HL-60/S4 treated with phorbol 12-myristate 13-acetate at 8.2 ng/mL for 4 days and 3 days (cell line): ENCODE data around the gene CIB2.

Experiments
- in situ Hi-C: fragments of 300-500 bp; cut with MboI; formaldehyde crosslinking; loops from 2 replicates; pipeline ENCODE4 v1.15.0; 2022; ENCODE audit warnings: low sequenced_read_pairs

CIB2 gene

GRCh38 chr15:78090422-78091063 lies 40.7 kb downstream of the CIB2 start:
- in situ Hi-C loops, result no loop called here

- in situ Hi-C loops, result no loop called here
These were observed 42.5 kb downstream of the CIB2 start for GRCh38 chr15:78088773-78089080.

DNA sequence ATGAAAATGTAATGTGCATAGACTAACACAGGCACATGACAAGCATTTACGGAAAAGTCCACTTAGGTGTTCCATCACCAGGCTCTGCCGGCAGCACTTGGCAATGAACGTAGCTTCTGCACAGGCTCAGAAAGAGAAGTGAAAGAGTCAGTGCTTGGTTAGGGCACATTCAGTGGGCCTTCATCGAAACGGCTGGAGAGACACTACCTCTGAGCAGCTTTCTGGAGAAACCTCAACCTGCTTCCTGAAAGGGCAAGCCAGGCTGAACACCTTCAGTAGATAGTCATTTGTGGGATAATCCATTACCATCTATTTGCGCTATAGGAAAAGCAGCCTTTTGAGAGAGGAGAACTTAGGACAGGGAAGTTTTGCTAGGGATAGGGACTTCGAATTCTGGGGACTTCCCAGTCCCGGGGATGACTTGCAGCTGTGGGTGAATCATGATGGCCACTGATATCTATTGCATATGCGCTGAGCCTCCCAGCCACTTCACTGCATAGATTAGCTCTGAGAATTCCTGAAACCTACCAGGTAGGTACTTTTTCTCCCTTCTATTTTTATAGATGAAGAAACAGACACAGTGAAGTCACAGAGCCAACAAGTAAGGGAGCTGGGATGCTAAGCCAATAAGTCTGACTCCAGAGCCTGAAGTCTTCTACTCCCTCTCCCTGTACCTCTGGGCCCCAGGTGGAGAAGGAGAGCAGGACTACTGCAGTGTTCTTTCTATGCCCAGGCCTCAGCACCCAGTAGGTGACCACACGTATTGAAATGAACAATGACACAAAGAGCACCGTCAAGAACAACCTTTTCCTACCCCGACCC lies 43.1 kb downstream of the CIB2 start:
- in situ Hi-C loops, result no loop called here

GRCh38 chr15:78085928-78086327 lies 45.3 kb downstream of the CIB2 start:
- in situ Hi-C loops, result no loop called here

GRCh38 chr15:78084449-78084750 lies 46.8 kb downstream of the CIB2 start:
- in situ Hi-C loops, result no loop called here

- in situ Hi-C loops, result no loop called here
These were observed 47.4 kb downstream of the CIB2 start for GRCh38 chr15:78083687-78084448.

GRCh38 chr15:78083186-78083585 lies 48.1 kb downstream of the CIB2 start:
- in situ Hi-C loops, result no loop called here

- in situ Hi-C loops, result no loop called here
These were observed 48.5 kb downstream of the CIB2 start for GRCh38 chr15:78082743-78083110.

DNA sequence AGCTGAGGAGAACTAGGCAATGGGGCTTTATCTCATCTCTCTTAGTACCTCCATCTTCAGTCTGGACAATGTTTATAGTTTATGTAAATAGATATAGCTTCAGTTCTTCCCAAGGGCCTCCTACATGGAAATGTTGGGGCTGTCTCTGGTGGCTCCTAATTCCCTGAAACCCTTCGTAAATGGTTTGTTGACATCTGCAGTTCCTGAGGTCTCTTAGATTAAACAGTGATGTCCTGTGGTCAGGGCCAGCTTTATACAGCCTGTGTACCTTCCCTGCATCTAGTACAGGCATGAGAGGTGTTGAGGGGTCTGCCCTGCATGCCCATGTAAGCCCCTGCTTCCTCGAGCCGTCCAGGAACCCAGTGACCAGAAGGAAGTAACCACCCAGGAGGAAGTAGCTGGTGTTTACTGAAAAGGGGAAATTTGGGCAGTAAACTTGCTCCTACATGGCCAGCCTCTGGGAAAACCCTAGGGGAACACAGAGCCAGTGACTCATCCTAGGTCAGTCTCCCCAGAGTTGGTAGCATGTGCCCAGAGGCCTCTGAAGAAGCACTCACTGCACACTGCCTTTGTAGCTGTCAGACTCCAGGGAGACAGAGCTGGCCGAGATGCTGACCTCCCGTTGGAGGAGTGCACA lies 49.0 kb downstream of the CIB2 start:
- in situ Hi-C loops, result no loop called here

DNA sequence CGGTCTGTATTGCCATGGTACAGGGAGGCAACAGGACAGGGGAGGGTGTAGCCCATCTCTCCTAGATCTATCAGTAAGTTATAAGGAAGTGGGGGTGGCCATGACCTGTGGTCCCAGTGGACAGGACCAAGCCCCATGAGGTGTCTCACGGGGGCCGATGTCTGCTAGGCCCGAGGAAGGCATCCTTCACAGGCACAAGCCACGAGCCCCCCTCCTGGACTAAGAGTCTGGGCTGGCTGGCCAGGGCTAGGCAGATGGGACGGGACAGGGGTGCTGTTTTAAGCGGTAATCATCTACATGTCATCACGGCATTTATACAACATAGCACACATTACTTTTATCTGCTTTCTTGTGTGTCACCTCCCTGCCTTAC lies 51.2 kb downstream of the CIB2 start:
- in situ Hi-C loops, result no loop called here

DNA sequence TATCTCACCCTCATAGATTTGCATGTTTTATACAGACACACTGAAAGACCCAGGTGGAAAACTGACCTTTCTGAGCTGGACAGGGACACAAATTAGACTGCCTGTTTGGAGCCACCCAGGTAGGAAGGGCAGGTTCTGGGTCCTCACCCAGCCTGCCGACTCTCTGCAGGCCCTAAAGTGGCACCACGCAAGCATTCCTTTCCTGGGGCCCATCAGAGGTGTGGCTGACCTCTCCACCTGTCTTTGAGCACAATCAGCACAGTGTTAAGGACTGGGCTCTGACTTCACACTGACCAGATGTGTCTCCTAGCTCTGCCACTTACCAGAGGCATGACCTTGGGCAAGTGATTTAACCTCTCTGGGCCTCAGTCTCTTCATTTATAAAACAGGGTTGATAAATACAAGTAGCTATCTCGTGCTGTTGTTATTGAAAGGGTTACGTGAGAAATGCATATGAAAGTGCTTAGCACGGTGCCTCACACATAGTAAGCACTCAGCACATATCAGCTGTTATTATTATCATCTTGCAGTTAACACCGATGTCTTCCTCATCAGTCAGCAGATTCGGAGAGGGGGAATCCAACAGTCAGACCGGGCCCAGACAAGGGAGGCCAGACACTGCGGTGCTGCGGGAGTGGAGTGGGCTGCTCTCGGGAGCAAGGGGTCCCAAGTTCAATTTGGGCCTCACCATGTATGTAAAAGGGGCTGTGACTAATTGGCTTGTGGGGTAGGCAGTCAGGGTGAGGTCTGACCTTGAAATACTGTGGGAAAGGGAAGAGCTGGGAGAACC lies 51.8 kb downstream of the CIB2 start:
- in situ Hi-C loops, result no loop called here

DNA sequence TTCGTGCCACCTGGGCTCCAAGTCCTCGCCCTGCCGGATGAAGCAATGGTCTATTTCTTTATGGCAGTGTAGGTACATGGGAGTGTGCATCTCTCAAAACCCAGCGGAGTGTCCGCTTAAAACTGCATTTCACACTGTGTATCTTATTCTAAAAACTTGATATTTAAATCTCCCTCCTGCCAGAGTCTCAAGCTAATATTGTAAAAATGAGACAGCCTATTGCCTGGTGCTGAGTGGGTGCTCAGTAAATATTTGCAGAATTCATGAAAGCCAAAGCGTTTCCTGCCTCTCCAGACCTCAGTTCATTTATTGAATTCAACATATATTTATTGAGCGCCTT lies 53.4 kb downstream of the CIB2 start:
- in situ Hi-C loops, result no loop called here

DNA sequence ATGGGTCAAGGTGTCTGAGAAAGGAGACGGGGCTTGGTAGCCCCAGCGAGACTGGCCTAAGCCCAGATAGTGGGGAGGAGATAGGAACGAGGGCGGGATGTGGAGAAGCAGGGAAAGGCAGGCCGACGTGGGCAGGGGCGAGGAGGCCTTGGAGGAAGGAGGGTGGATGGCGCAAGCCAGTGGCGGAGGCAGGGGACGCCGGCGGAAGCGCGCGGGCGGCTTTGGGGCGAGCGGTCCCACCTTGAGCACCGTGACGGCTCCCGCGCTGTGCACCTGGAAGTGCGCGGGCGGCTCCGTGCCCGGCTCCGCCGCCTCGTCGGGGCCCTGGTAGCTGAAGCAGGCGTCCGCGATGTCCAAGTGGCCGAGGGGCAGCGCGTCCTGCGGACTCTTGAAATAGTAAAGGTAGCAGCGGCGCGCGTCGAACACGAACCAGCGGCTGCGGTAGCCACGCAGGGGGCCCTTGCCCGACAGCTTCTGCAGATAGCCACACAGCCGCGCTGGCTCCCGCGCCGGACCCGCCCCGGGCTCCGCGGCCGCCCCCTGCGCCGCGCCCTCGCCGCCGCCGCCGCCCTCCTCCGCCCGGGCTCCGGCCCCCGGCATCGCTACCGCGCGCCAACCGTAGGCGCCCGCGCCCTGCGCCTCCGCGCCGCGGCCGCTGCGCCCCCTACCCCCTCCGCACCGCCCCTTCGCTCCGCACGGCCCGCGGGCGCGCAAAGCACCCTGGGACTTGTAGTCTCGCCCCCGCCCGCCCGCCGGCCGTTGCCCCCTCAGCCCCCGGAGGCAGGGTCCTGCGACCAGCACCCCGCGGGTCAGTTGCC lies 54.0 kb downstream of the CIB2 start, which contains the start of gene TBC1D2B:
TSS of gene TBC1D2B (minus strand) at position 659 of the 818 bp plus-strand sequence. CDS start at position 600, 59 bp downstream.
- in situ Hi-C loops, result no loop called here

DNA sequence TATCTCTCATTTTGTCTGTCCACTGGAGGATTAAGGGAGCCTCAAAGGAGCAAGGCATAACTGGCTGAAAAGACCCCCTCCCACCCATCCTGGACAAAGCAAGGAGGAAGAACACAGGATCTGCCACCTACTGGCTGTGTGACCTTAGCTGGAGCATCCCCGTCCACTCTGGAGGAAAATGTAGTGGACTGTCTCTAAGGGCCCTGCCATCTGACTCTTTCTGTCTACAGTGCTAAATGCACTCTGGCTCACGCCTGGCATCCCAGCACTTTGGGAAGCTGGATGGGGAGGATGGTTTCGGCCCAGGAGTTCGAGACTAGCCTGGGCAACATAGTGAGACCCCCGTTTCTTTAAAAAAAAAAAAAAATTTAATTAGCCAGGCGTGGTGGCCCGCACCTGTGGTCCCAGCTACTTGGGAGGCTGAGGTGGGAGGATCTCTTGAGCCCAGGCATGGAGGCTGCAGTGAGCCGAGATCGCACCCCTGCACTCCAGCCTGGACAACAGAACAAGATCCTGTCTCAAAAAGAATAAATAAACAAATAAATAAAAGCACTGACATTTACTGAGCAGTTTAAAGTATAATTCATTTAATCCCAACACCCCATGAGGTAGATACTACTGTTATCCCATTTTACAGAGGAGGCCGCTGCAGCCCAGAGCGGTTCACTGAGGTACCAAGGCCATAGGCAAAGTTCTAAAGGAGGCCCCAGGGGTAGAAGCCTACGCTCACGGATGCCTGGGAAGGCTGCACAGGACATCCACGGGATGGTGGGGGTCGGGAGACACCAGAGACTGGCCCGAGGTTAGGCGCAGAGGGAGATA lies 54.8 kb downstream of the CIB2 start:
- in situ Hi-C loops, result no loop called here

DNA sequence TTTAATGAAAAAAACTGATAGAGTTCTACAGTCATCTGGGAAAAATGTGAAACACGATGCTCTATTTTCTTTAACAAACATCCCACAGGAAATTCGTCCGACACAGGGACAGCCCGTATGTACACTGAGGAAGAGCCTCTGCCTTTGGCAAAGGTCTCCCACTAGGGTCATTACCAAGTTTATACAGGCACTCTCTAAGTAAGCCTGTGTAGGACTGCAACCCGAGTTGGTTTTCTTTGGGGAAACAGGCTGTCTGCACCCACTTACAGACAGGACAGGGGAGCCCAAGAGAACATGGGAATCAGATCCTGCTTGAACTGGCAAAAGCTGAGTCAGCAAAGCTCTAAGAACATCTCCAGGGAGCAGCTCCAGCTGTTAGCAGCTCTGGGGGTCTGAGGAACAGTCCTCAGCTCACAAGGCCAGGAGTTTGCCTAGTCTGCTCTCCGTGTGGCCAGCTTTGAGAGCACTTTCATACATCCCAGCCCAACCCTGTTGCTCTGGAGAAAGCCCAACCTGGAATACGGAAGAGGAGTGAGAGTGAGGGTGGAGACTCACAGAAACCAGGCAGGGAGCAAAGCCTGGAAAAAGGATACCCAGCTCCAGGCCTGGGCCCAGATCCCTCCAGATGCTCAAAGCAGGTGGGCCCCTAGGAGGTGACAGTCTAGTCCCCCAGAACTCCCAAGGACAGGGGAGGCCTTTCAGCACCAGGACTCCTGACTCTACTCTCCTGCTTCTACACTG lies 55.6 kb downstream of the CIB2 start:
- in situ Hi-C loops, result no loop called here

DNA sequence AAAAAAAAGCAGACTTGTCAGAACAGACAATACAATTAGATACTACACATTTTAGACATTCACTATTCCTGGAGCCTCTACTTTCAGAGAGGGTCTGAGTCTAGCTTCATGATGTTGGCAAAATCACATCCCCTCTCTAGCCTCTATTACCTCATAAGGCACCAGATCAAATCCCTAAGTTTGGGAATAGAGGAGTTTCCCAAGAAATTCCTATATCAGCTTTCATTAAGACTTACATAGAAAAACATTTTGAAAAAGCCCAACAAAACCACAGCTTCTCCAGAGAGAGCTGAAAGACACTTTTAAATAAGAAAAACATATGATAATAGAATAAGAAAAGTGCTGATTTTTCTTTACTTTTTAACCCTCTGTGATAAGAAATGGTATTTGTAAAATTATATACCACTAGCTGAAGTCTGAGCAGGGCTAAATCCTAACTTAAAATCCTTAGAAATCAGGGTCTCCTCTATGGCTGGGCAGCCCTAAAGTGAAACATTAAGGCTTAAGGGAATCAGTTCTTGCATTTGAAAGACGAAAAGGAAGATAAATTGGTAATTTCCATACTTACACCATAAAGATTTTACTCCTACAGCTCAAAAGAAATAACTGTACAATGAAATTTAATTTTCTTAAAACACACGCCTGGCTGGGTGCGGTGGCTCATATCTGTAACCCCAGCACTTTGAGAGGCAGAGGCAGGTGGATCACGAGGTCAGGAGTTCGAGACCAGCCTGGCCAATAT lies 58.0 kb downstream of the CIB2 start:
- in situ Hi-C loops, result no loop called here

- in situ Hi-C loops, result no loop called here
These were observed 59.0 kb downstream of the CIB2 start for GRCh38 chr15:78072080-78072892.
